Endothelial cell of umbilical vein (primary cell): Measurements from ENCODE around the gene THAP11. TPM values are rescaled to one million over a fixed set of nuclear protein-coding genes. Genes with fewer than 3 reads are reported as not detected.

ENCODE experiments used
- BruUV-seq: library from RNA; stranded (reverse); fragments of 400-500 nt; replicated peaks from 2 replicates; lab custom pipeline; 2021; lab: Mats Ljungman, UMichigan
- CTCF ChIA-PET: fragments of 300-600, 350-600 bp; sonication (Branson Sonifier 250); formaldehyde crosslinking; loops from one replicate; lab custom pipeline; 2021; ENCODE audit warnings: antibody characterized with exemption, inconsistent platforms; lab: Charles Lee
- POLR2A ChIA-PET: fragments of 300-600, 350-600 bp; sonication (Branson Sonifier 250); formaldehyde crosslinking; loops from one replicate; lab custom pipeline; 2021; ENCODE audit warnings: antibody characterized with exemption, inconsistent platforms; lab: Charles Lee
- DNase-seq: peaks from one replicate; pipeline ENCODE4 v3.0.0-alpha.2; 2011; ENCODE audit warnings: low read depth, low spot score
- FAIRE-seq: peaks from 2 replicates; lab custom pipeline; 2011; peaks lifted over from hg19 to GRCh38; lab: Jason Lieb, UNC
- H2AFZ ChIP-seq: 2 replicates; pipeline ENCODE4 v1.6.0; 2012; ENCODE audit warnings: low read depth, low read length, control low read depth, inconsistent platforms
- H3K27ac ChIP-seq: 2 replicates; pipeline ENCODE4 v1.5.1; 2011; ENCODE audit warnings: low read depth, mild to moderate bottlenecking, control low read depth, low read length, moderate library complexity; ENCODE audit not compliant: insufficient read depth
- H3K27me3 ChIP-seq, 2 experiments: 2 replicates each; pipeline versions ENCODE4 v1.6.0 to v1.6.1; 2011; ENCODE audit warnings: low read length in 2 of 2, mixed read lengths in 1 of 2; ENCODE audit not compliant: control insufficient read depth in 2 of 2, insufficient read depth in 2 of 2
- H3K36me3 ChIP-seq, 2 experiments: 2 replicates in 1 of 2; 3 replicates in 1 of 2; pipeline ENCODE4 v1.5.1; 2011; ENCODE audit warnings: low read length in 2 of 2, mild to moderate bottlenecking in 1 of 2, moderate library complexity in 1 of 2; ENCODE audit not compliant: control insufficient read depth in 2 of 2, insufficient read depth in 2 of 2; ENCODE audit errors: extremely low read depth in 1 of 2
- H3K4me1 ChIP-seq: 3 replicates; pipeline ENCODE4 v1.5.1; 2011; ENCODE audit warnings: mild to moderate bottlenecking, low read length; ENCODE audit not compliant: control insufficient read depth, insufficient read depth; ENCODE audit errors: extremely low read depth
- H3K4me2 ChIP-seq: 2 replicates; pipeline ENCODE4 v1.6.1; 2011; ENCODE audit warnings: low read length, control low read depth, mixed read lengths; ENCODE audit not compliant: insufficient read depth
- H3K4me3 ChIP-seq, 3 experiments: fragments of 200-600 bp in 1 of 3; sonication (generic), shearing (Covaris generic) in 1 of 3; replicated peaks in 1 of 3; 2 replicates each; pipeline ENCODE4 v1.5.1; 2011 to 2016; ENCODE audit warnings: control low read depth in 3 of 3, low read length in 3 of 3, mild to moderate bottlenecking in 2 of 3, inconsistent platforms in 1 of 3, low read depth in 1 of 3, moderate library complexity in 1 of 3; ENCODE audit not compliant: insufficient read depth in 1 of 3
- H3K79me2 ChIP-seq: 2 replicates; pipeline ENCODE4 v1.6.0; 2012; ENCODE audit warnings: low read length, inconsistent platforms; ENCODE audit not compliant: control insufficient read depth, insufficient read depth
- H3K9ac ChIP-seq: replicated peaks from 2 replicates; pipeline ENCODE3; 2011; ENCODE audit warnings: low read length, control low read depth; ENCODE audit not compliant: insufficient read depth; ENCODE audit errors: extremely low read depth
- H3K9me1 ChIP-seq: replicated peaks from 3 replicates; pipeline ENCODE4 v1.6.0; 2011; ENCODE audit warnings: mild to moderate bottlenecking, low read length; ENCODE audit not compliant: control insufficient read depth, insufficient read depth; ENCODE audit errors: extremely low read depth
- H3K9me3 ChIP-seq: replicated peaks from 2 replicates; pipeline ENCODE4 v1.5.1; 2012; ENCODE audit warnings: low read length, inconsistent platforms; ENCODE audit not compliant: control insufficient read depth, insufficient read depth
- H4K20me1 ChIP-seq: replicated peaks from 2 replicates; pipeline ENCODE3; 2011; ENCODE audit warnings: mild to moderate bottlenecking, low read length; ENCODE audit not compliant: control insufficient read depth, insufficient read depth; ENCODE audit errors: extremely low read depth
- CTCF ChIP-seq, 2 donors: IDR thresholded peaks; 1 replicate in 1 of 2; 2 replicates in 1 of 2; pipeline ENCODE4 v1.5.1; 2011; ENCODE audit warnings: low read length in 2 of 2, mild to moderate bottlenecking in 2 of 2, moderate library complexity in 2 of 2, control low read depth in 1 of 2, inconsistent platforms in 1 of 2, low read depth in 1 of 2; ENCODE audit not compliant: insufficient read depth in 1 of 2; ENCODE audit errors: extremely low read depth in 1 of 2
- EZH2 ChIP-seq: IDR thresholded peaks from 2 replicates; pipeline ENCODE4 v1.6.1; 2012; ENCODE audit warnings: borderline replicate concordance, low read depth, mild to moderate bottlenecking, moderate library complexity, low read length, inconsistent platforms; ENCODE audit not compliant: severe bottlenecking
- FOS ChIP-seq: IDR thresholded peaks from 2 replicates; pipeline ENCODE4 v1.6.1; 2011; ENCODE audit warnings: mild to moderate bottlenecking, low read length, moderate library complexity, borderline replicate concordance; ENCODE audit not compliant: insufficient read depth
- GATA2 ChIP-seq: IDR thresholded peaks from 2 replicates; pipeline ENCODE4 v1.7.0; 2011; ENCODE audit warnings: low read depth, mild to moderate bottlenecking, moderate library complexity, mixed read lengths, low read length; ENCODE audit not compliant: insufficient read length, insufficient read depth
- JUN ChIP-seq: IDR thresholded peaks from 2 replicates; pipeline ENCODE4 v1.6.1; 2011; ENCODE audit warnings: borderline replicate concordance, low read depth; ENCODE audit not compliant: insufficient read length, insufficient read depth
- MAX ChIP-seq: IDR thresholded peaks from 2 replicates; pipeline ENCODE4 v1.6.1; 2011; ENCODE audit not compliant: insufficient read depth, insufficient read length
- MYC ChIP-seq: IDR thresholded peaks from one replicate; pipeline ENCODE4 v1.6.1; 2011; ENCODE audit warnings: mild to moderate bottlenecking, low read depth, low read length
- POLR2A ChIP-seq: IDR thresholded peaks from 2 replicates; pipeline ENCODE4 v1.6.1; 2012; ENCODE audit warnings: low read depth, mild to moderate bottlenecking, control low read depth, low read length
- POLR2AphosphoS5 ChIP-seq: IDR thresholded peaks from 2 replicates; pipeline ENCODE4 v1.6.1; 2012; ENCODE audit warnings: low read depth, mild to moderate bottlenecking, control low read depth, low read length, moderate library complexity; ENCODE audit not compliant: insufficient read depth
- dilution Hi-C: fragments of 300-500 bp; cut with MboI; formaldehyde crosslinking; loops from one replicate; pipeline ENCODE4 v1.15.0; 2019; ENCODE audit warnings: low sequenced_read_pairs; ENCODE audit not compliant: extremely low pct_ligation_motif_present
- intact Hi-C: fragments of 100-400 bp; cut with micrococcal nuclease; formaldehyde crosslinking; loops from one replicate; pipeline ENCODE4 v1.10.0; 2022
- polyA plus RNA-seq, 4 experiments: library from polyadenylated mRNA; depleted of rRNA in 3 of 4; stranded (reverse) in 3 of 4; unstranded in 1 of 4; fragments of >200 nt; gene quantifications; 2 replicates each; pipeline versions ENCODE4 v1.2.1 to v1.2.3, GENCODE V29; 2011 to 2012; ENCODE audit warnings: missing spikeins in 1 of 4
- total RNA-seq: library from RNA; stranded (reverse); gene quantifications from 2 replicates; pipeline ENCODE4 v1.2.3, GENCODE V29; 2021

Gene THAP11
- total and polyA plus RNA-seq, 2 donors (not counting 3 experiments of a cell fraction or from before 2014, with no cell fraction given) = 24.0 to 25.9 TPM

- POLR2A ChIA-PET = no interaction called here
- intact Hi-C loops = no loop called here
- no TSS peak for BruUV-seq
- dilution Hi-C loops = no loop called here
- H3K9me3 ChIP-seq = no peaks in the 10 kb centered on the region
- no peak overlapping the region for H3K27ac ChIP-seq
- H3K27me3 ChIP-seq = no peaks in the 10 kb centered on the region
- no peak for TF ChIP-seq GATA2
- no peak for TF ChIP-seq POLR2AphosphoS5
- no peak for TF ChIP-seq MAX
- TF ChIP-seq EZH2 = no peak
- no peak for TF ChIP-seq POLR2A
- TF ChIP-seq FOS = no peak
- H3K4me1 ChIP-seq = peaks cover 15% of the 10 kb centered on the region
- no peak for DNase-seq
- no peak overlapping the region for H3K4me3 ChIP-seq
- peaks cover 18 to 31% of the 10 kb centered on the region in 2 experiments for H3K36me3 ChIP-seq
- no peaks in the 10 kb centered on the region for H4K20me1 ChIP-seq
- no peak overlapping the region for H2AFZ ChIP-seq
- peaks cover 26% of the 10 kb centered on the region for H3K79me2 ChIP-seq
- H3K9me1 ChIP-seq = no peaks in the 10 kb centered on the region
- no peak overlapping the region for H3K4me2 ChIP-seq
- FAIRE-seq = no peak
- CTCF ChIA-PET = interaction anchor here (1.1 kb wide), 1 partner anchor 53 kb away, joined by 3 read pairs; no protein-coding TSS in a partner anchor
- no peak overlapping the region for H3K9ac ChIP-seq
These were observed 27.5 kb downstream of the THAP11 start for GRCh38 chr16:67869653-67870052.

- FAIRE-seq (no peak), DNase-seq (no peak)
- H2AFZ ChIP-seq = no peak overlapping the region
- H3K4me2 ChIP-seq = no peak overlapping the region
- H3K9me3 ChIP-seq = no peaks in the 10 kb centered on the region
- no peaks in the 10 kb centered on the region for H3K9me1 ChIP-seq
- no peak overlapping the region for H3K4me3 ChIP-seq
- H3K9ac ChIP-seq = no peak overlapping the region
- intact Hi-C loops (no loop called here), dilution Hi-C loops (no loop called here)
- POLR2A ChIA-PET = no interaction called here
- TF ChIP-seq MYC (no peak), CTCF (IDR thresholded peaks at IDR 0.05; ENCODE audit: extremely low read depth in 1 of 2, insufficient read depth in 1 of 2, low read depth in 1 of 2, low read length in 2 of 2) (no peak), EZH2 (no peak), FOS (no peak), JUN (no peak), POLR2AphosphoS5 (no peak), GATA2 (no peak), MAX (no peak), POLR2A (no peak)
- no peaks in the 10 kb centered on the region for H4K20me1 ChIP-seq
- H3K36me3 ChIP-seq = peaks cover 16 to 27% of the 10 kb centered on the region in 2 experiments
- H3K79me2 ChIP-seq = peaks cover 35% of the 10 kb centered on the region
- no peak overlapping the region for H3K27ac ChIP-seq
- CTCF ChIA-PET = interaction anchor here (0.6 to 1.8 kb wide), 9 partner anchors 8 to 203 kb away, joined by 3 to 16 read pairs (median 3); partner anchors contain the start of gene NRN1L
- no TSS peak for BruUV-seq
- H3K4me1 ChIP-seq = peaks cover 15% of the 10 kb centered on the region
- no peaks in the 10 kb centered on the region for H3K27me3 ChIP-seq
These were observed 29.1 kb downstream of the THAP11 start for GRCh38 chr16:67871256-67871655.
